GM18526 (cell line): ENCODE results near the gene SP1.

Experiments
- POLR2A ChIP-seq: IDR thresholded peaks from 3 replicates; pipeline ENCODE4 v1.6.1; 2011; ENCODE audit not compliant: insufficient read length; ENCODE audit errors: extremely low read depth

Gene SP1

GRCh38 chr12:53380104-53380793 lies at the start of gene SP1:
SP1 (plus strand) TSS chr12:53380176; CDS start chr12:53380292, 116 bp downstream.
- peak; percentile 11 for TF ChIP-seq POLR2A

DNA sequence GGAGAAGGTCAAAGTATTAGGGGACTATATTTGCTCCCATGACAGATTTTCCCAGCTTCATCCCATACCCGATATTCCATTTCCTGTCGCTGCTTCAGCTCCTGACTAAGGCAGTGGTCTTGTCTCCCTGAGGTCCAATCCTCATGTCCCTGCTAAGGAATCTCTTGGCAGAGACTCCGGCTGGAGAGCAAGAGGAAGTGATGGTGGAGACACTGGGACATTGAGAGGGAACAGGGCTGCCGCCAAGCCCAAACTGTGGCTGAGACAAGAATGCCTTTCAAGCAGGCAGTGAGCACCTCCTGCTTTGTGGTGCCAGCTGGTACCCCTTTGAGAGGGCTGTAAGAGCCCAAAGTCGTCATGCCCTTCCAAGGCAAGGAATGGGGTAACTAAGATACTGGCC lies 49.3 kb upstream of the SP1 start:
- TF ChIP-seq POLR2A: no peak

- no peak for TF ChIP-seq POLR2A
These were observed 47.2 kb upstream of the SP1 start for GRCh38 chr12:53332744-53333143.

DNA sequence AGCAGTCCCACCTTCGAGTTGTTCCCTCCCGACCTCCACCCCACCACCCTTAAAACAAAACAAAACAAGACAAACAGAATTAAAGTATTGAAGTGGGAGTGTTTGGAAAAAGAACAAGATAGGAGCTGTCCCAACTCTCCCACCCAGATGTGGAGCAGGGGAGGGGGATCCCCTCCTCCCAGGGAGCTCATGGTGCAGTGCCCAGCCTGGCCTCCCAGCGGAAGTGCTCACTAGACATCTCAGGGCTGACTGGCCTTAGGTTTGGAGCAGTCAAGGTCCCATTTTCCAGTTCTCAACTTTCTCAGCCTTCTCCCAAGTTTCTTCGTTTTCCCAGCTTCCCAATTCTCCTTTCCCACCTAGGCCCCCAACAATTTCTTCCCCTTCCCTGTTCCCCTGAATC lies 46.7 kb upstream of the SP1 start:
- no peak for TF ChIP-seq POLR2A

DNA sequence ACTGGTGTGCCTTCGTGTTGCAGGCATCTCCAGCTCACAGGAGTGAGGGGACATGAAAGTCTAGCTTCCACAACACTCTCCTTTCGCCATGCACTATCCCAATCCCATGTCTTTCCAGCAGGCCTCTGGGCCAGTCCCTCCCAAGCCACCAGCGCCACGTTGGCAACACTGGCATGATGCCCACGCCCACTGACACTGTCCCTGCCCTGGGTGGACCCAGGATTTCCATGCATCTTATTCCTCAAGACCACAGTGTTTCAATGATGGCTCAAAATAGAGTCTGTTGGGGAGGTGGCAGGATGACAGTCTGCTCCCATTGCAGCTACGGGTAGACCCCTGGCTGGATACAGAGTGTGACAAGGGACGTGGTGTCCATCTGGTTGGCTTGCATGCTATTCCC lies 46.1 kb upstream of the SP1 start:
- no peak for TF ChIP-seq POLR2A

DNA sequence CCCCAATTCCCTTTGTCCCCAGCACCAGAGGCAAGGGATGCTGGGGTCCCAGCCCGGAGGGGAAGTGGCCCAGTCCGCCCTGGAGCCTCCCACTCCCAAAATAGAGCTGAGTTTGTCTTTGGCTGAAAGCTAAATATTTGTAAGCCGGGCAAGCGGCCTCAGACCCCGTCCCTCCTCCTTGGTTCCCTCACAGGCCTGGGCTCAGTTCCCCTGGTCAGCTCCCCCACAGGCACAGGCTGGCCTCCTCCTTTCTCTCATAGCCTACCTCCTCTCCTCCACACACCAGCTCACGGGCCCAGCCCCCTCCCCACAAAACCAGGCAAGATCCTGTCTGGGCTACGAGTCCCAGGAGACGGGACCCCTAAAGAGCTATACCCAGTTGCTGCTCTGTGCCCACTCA lies 45.2 kb upstream of the SP1 start:
- TF ChIP-seq POLR2A: no peak

DNA sequence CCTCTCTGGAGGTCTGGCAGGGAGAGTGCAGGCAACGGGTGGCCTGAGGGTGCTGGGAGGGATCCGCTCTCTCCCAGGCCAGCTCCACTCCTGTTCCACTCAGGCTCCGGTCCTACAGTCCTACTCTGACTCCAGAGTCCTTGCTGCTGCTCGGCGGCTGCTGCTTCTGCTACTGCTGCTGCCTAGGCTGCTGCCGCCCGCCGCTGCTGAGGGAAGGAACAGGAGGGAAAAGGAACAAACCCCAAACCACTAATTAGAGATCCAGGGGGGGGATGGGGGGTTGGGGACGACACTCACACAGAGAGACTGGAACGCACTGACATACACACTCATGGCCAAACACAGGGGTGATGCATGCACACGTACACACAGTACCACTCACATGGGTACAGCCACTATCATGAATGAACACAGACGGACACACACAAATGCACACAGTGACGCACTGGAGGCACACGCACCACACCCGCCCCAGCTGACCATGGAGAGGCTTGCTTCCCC lies 43.7 kb upstream of the SP1 start, which contains the start of gene SP7:
TSS of gene SP7 (minus strand) at position 174 of the 501 bp plus-strand sequence. CDS start 708 bp downstream, outside the sequence.
- no peak for TF ChIP-seq POLR2A

DNA sequence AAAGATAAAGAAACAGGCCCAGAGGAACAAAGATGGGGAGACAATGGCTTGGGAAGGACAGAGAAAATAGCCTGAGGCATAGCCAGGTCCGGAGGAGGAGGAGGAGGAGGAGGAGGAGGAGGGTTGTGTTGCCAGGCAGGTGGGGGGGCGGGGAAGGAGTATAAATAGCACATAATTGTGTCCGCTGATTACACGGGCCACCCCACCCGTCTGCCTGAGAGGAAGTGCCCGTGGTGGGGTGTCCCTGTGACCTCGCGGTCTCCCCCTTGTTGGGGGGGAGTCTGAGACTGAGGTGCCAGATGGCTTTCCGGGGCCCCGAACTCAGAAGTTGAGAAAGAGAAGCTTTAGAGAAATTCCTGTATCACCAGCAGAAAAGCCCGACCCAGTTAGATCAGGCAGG lies 42.0 kb upstream of the SP1 start:
- TF ChIP-seq POLR2A: no peak

- no peak for TF ChIP-seq POLR2A
These were observed 41.1 kb upstream of the SP1 start for GRCh38 chr12:53338916-53339315.

DNA sequence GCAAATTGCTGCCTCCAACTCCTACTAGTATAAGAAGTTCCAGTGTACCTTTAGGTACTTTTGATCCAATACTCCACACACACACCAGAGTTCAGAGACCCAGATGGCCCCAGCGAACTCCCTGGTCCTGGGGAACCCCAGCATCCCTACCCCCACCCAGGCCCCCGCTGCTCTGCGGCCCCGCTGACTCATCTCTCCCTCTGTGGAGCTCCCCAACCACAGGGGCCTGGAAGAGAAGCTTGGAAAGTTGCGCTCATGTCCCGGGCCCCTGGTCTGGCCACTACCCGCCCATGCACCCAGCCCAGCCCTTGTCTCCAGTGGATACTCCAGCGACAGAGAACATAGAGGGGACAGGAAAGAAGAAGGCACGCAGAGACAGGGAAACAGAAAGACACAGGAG lies 39.6 kb upstream of the SP1 start:
- no peak for TF ChIP-seq POLR2A

GRCh38 chr12:53343449-53343848 lies 36.5 kb upstream of the SP1 start:
- no peak for TF ChIP-seq POLR2A

- no peak for TF ChIP-seq POLR2A
These were observed 36.0 kb upstream of the SP1 start for GRCh38 chr12:53343969-53344368.

GRCh38 chr12:53344487-53344823 lies 35.5 kb upstream of the SP1 start:
- TF ChIP-seq POLR2A: no peak

- TF ChIP-seq POLR2A: peak; percentile 22
These were observed 35.0 kb upstream of the SP1 start for GRCh38 chr12:53344824-53345485.

DNA sequence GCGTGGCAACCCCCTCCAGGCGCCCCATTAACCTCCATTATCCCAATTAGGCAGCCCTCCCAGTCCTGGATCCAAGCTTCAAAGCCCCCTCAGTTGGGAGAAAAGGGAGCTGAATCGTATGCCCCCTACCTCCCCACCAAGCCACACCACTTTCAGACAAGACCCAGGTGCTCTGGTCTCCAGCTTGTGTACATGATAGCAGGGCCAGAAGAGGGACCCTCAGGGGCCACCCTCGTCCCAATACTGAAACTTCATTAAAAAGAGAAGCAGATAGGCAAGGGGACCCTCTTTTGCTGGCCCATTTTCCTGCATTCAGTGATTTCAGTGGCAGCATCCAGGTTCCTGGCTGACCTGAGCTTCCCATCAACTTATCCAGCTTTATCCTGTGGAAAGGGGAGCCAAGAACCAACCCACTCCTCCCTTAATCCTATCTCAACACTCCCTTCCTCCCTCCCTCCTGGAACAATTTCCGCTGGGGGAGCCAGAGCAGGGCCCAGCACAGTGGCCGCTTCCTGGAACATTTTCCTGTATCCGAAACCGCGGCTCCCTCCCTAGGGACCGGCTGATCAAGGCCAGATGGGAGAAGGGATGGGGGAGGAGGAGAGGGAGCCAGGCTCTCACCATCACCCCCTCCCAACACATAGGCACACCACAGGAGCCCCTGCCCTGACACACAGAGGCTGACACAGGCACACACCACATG lies 34.3 kb upstream of the SP1 start:
- no peak for TF ChIP-seq POLR2A

- TF ChIP-seq POLR2A: no peak
These were observed 33.5 kb upstream of the SP1 start for GRCh38 chr12:53346491-53346890.
